Kidney glomerular epithelial cell (primary cell): ENCODE results near the gene MYH9.

Experiments used
- DNase-seq: peaks from one replicate; lab custom pipeline; 2025; lab: John Stamatoyannopoulos, UW

Gene MYH9

GRCh38 chr22:36386351-36386899 lies 1.3 kb downstream of the MYH9 start:
- DNase-seq = peak; percentile 84

GRCh38 chr22:36385491-36386350 lies 2.0 kb downstream of the MYH9 start:
- peak; percentile 84 for DNase-seq

GRCh38 chr22:36384766-36385481 lies 2.8 kb downstream of the MYH9 start:
- peak; percentile 42 for DNase-seq

- DNase-seq = peak; percentile 77
Observed at GRCh38 chr22:36383110-36383581, 4.6 kb downstream of the MYH9 start.

- DNase-seq = no peak
Observed at GRCh38 chr22:36381513-36382128, 6.1 kb downstream of the MYH9 start.

GRCh38 chr22:36379593-36380361 lies 8.0 kb downstream of the MYH9 start:
- DNase-seq = no peak

GRCh38 chr22:36378869-36379217 lies 8.9 kb downstream of the MYH9 start:
- no peak for DNase-seq

GRCh38 chr22:36378080-36378868 lies 9.5 kb downstream of the MYH9 start:
- DNase-seq = no peak

GRCh38 chr22:36377022-36377631 lies 10.6 kb downstream of the MYH9 start:
- no peak for DNase-seq

GRCh38 chr22:36376265-36376664 lies 11.5 kb downstream of the MYH9 start:
- no peak for DNase-seq

GRCh38 chr22:36375071-36375980 lies 12.4 kb downstream of the MYH9 start:
- no peak for DNase-seq

- peak; percentile 88 for DNase-seq
Observed at GRCh38 chr22:36374603-36375024, 13.2 kb downstream of the MYH9 start.

- no peak for DNase-seq
Observed at GRCh38 chr22:36373258-36373579, 14.5 kb downstream of the MYH9 start.

GRCh38 chr22:36371920-36372319 lies 15.8 kb downstream of the MYH9 start:
- DNase-seq = no peak

GRCh38 chr22:36369922-36370791 lies 17.6 kb downstream of the MYH9 start:
- DNase-seq = peak; percentile 64

GRCh38 chr22:36369004-36369921 lies 18.5 kb downstream of the MYH9 start:
- DNase-seq = peak; percentile 45

- DNase-seq = peak; percentile 89
Observed at GRCh38 chr22:36368359-36368983, 19.3 kb downstream of the MYH9 start.
